Ectodermal cell (in vitro differentiated cells): ENCODE measurements around the gene CPT2.

Experiments used
- H3K27ac ChIP-seq: 2 replicates; pipeline ENCODE4 v1.7.0; 2013; ENCODE audit warnings: mild to moderate bottlenecking, low read depth, low read length; ENCODE audit not compliant: insufficient read depth, poor library complexity, severe bottlenecking
- H3K27me3 ChIP-seq: 2 replicates; pipeline ENCODE4 v1.7.0; 2013; ENCODE audit warnings: mild to moderate bottlenecking, low read length; ENCODE audit not compliant: insufficient read depth, control insufficient read depth, poor library complexity, severe bottlenecking
- H3K36me3 ChIP-seq: one replicate; pipeline ENCODE4 v1.7.0; 2013; ENCODE audit warnings: low read length; ENCODE audit not compliant: control insufficient read depth, insufficient read depth
- H3K4me1 ChIP-seq: one replicate; pipeline ENCODE4 v1.7.0; 2013; ENCODE audit warnings: low read length; ENCODE audit not compliant: control insufficient read depth, insufficient read depth
- H3K4me3 ChIP-seq: 2 replicates; pipeline ENCODE4 v1.7.0; 2013; ENCODE audit warnings: low read depth, low read length, control low read depth; ENCODE audit not compliant: insufficient read depth
- H3K9me3 ChIP-seq: 2 replicates; pipeline ENCODE4 v1.7.0; 2013; ENCODE audit warnings: mild to moderate bottlenecking, low read length, moderate library complexity; ENCODE audit not compliant: control insufficient read depth
- WGBS, 2 experiments: methylation state at CpG; one replicate each; pipeline ENCODE4 v1.1.7; 2013; ENCODE audit warnings: missing lambda C conversion rate in 2 of 2; 5-methylcytosine and 5-hydroxymethylcytosine counted together

Gene CPT2

GRCh38 chr1:53242381-53242780, 45.8 kb downstream of the CPT2 start:
- H3K27ac ChIP-seq, result no peak overlapping the region
- 77 to 85% methylated on average over 4 of the region's 4 CpGs for WGBS, 2 experiments
- peaks cover 4% of the 10 kb centered on the region for H3K4me1 ChIP-seq
- H3K27me3 ChIP-seq, result no peaks in the 10 kb centered on the region
- no peak overlapping the region for H3K4me3 ChIP-seq
- no peaks in the 10 kb centered on the region for H3K36me3 ChIP-seq
- H3K9me3 ChIP-seq, result no peaks in the 10 kb centered on the region

DNA sequence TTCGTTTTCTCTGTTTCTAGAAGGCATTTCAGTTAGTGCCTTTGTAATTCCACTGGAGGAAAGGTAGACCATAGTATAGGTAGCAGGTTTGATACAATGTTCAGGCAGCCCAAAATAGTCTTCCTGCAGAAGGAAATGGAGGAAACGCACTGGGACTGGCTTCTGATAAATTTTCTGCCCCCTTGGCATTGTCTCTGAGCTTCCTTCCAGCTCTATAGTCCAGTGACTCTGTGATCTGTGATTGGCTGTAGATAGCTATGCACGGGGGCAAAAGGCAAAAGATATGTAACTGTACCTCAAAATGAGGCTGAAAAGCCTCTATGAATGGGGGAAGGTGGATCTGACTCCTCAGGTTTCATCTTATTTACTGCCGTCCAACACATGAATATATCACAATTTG, 47.5 kb downstream of the CPT2 start:
- no peaks in the 10 kb centered on the region for H3K36me3 ChIP-seq
- no peak overlapping the region for H3K4me3 ChIP-seq
- WGBS, 2 experiments, result 89 to 94% methylated on average over 3 to 4 of the region's 4 CpGs
- H3K9me3 ChIP-seq, result no peaks in the 10 kb centered on the region
- H3K27me3 ChIP-seq, result no peaks in the 10 kb centered on the region
- no peak overlapping the region for H3K27ac ChIP-seq
- H3K4me1 ChIP-seq, result peaks cover under 1% of the 10 kb centered on the region

GRCh38 chr1:53246261-53247134, 49.9 kb downstream of the CPT2 start:
- no peak overlapping the region for H3K27ac ChIP-seq
- H3K4me3 ChIP-seq, result no peak overlapping the region
- WGBS, 2 experiments, result 70 to 72% methylated on average over 4 of the region's 4 CpGs
- peaks cover 5% of the 10 kb centered on the region for H3K36me3 ChIP-seq
- no peaks in the 10 kb centered on the region for H3K27me3 ChIP-seq
- no peaks in the 10 kb centered on the region for H3K4me1 ChIP-seq
- H3K9me3 ChIP-seq, result no peaks in the 10 kb centered on the region

- Histone ChIP-seq H3K4me1 (no peaks in the 10 kb centered on the region), H3K4me3 (no peak overlapping the region), H3K27me3 (no peaks in the 10 kb centered on the region), H3K27ac (no peak overlapping the region), H3K9me3 (no peaks in the 10 kb centered on the region), H3K36me3 (peaks cover 5% of the 10 kb centered on the region)
- 80 to 85% methylated on average over 3 of the region's 3 CpGs for WGBS, 2 experiments
Observed at GRCh38 chr1:53249706-53250105, 53.1 kb downstream of the CPT2 start.

GRCh38 chr1:53250325-53250724, 53.7 kb downstream of the CPT2 start:
- WGBS, 2 experiments, result 95% methylated on average over 4 of the region's 4 CpGs
- H3K27me3 ChIP-seq, result no peaks in the 10 kb centered on the region
- H3K27ac ChIP-seq, result peak overlapping the region; percentile 19
- no peak overlapping the region for H3K4me3 ChIP-seq
- no peaks in the 10 kb centered on the region for H3K9me3 ChIP-seq
- H3K4me1 ChIP-seq, result no peaks in the 10 kb centered on the region
- peaks cover 5% of the 10 kb centered on the region for H3K36me3 ChIP-seq

GRCh38 chr1:53254011-53254640, 57.5 kb downstream of the CPT2 start:
- no peaks in the 10 kb centered on the region for H3K4me1 ChIP-seq

DNA sequence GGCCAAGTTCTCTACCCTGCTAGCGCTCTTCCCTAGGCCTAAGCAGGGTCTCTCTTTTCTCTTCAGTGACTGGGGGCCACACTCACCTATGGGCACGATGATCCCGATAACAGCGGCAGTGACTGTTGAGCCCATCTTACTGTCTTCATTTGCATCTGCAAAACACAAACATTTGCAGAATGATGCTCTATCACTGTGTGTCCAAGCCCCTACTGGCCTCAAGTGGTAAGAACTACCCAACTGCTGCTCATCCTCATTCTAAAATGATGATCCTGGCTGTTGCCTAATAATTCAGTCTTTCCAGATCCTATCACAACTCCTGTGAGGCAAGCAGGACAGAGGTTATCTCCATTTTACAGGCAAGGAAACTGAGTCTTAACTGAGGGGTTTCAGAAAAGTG, 58.4 kb downstream of the CPT2 start:
- Histone ChIP-seq H3K4me1 (no peaks in the 10 kb centered on the region), H3K4me3 (no peak overlapping the region), H3K27me3 (no peaks in the 10 kb centered on the region), H3K36me3 (peaks cover 5% of the 10 kb centered on the region), H3K27ac (no peak overlapping the region), H3K9me3 (no peaks in the 10 kb centered on the region)
- WGBS, 2 experiments, result 94 to 96% methylated on average over 4 of the region's 4 CpGs

More at GRCh38 chr1:53254011-53254640, 57.5 kb downstream of the CPT2 start:
- 93 to 95% methylated on average over 4 of the region's 4 CpGs for WGBS, 2 experiments
- Histone ChIP-seq H3K9me3 (no peaks in the 10 kb centered on the region), H3K4me3 (no peak overlapping the region), H3K27ac (no peak overlapping the region), H3K27me3 (no peaks in the 10 kb centered on the region), H3K36me3 (peaks cover 5% of the 10 kb centered on the region)

DNA sequence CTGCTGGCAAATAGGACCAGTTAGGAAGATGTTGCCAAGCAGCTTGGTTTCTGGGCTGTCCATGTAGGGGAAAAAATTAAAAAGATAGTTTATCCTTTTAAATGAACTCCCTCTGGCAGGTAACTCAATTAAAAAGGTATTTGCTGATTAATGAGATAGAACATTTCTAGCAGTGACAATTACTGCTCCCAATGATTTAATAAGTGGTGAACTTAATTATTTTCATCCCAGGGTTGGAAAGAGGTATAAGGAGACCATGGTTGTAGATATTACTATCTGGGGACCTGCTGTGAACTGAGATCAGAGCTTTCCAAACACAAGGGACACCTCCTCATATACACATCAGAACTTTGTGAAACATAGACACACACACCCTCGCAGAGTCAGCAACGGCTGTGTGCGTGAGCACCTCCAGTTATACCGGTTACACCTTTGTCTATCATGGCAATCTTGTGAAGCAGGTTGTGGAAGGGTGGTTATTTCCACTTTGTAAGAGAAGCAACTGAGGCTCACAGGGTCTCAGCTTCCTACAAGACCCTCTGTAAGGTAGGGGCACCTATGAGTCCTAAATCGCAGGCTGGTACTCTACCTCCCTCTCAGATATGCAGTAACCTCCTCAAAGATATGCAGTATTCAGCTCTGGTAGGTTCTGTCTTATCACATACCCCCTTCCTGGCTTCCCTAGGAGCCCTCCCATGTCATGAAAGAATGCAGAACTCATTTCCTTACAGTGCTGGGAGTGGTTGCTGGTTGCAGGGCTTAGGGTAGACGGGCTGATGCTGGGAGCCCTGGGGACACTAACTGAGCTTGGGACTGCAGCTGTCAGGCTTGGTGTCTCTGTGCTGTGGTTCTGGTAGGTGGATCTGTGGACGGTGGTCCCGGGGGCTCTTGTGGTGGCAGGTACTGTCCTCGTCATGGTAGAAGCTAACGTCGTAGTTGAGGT, 60.2 kb downstream of the CPT2 start:
- Histone ChIP-seq H3K4me3 (no peak overlapping the region), H3K9me3 (no peaks in the 10 kb centered on the region), H3K27me3 (no peaks in the 10 kb centered on the region), H3K36me3 (no peaks in the 10 kb centered on the region), H3K27ac (no peak overlapping the region), H3K4me1 (no peaks in the 10 kb centered on the region)
- 95 to 96% methylated on average over 11 of the region's 11 CpGs for WGBS, 2 experiments

DNA sequence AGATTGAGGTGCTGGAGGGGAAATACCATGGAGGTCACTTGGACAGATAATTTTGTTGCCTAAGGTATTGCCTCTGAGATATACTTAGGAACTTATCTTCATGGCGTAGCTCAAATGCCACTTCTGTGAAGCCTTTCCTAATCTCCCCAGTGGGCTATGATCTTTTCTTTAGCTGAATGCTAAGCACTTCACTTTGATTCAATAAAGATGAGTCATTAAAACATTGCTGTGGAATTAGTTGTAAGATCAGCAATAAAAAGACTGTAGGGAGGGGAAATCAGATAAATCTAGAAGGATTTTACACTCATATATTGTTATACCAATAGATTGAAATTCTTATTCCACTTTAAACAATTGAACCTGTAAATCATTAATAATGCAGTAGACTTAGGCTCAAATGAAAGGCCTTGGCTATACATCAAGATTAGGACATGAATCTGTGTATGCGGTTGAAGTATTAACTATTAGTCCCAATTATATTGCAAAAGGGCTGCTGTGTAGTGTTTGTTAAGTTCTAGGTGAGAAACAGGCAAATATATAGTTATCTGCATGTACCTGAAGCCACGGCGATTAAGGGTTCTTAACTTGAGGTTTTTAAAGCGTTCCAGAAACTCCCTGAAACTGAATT, 60.9 kb downstream of the CPT2 start:
- Histone ChIP-seq H3K4me1 (no peaks in the 10 kb centered on the region), H3K36me3 (no peaks in the 10 kb centered on the region), H3K9me3 (no peaks in the 10 kb centered on the region), H3K4me3 (no peak overlapping the region), H3K27me3 (no peaks in the 10 kb centered on the region), H3K27ac (no peak overlapping the region)
- 96 to 98% methylated on average over 5 of the region's 5 CpGs for WGBS, 2 experiments
